Activated CD4-positive, alpha-beta T cell treated with anti-CD3 and anti-CD28 coated beads, Interleukin-2, amount 50 U/mL, for 4 hours (primary cell): ENCODE measurements around the gene TBC1D22A.

Experiments used
- DNase-seq, 2 experiments: peaks; one replicate each; pipeline ENCODE4 v3.0.0-alpha.2; 2020

Gene TBC1D22A

GRCh38 chr22:47091921-47092700, 329.7 kb downstream of the TBC1D22A start:
- DNase-seq = no peak

- DNase-seq = no peak
Observed at GRCh38 chr22:47092896-47093311, 330.5 kb downstream of the TBC1D22A start.

GRCh38 chr22:47093720-47094119, 331.3 kb downstream of the TBC1D22A start:
- no peak for DNase-seq

GRCh38 chr22:47094861-47095330, 332.4 kb downstream of the TBC1D22A start:
- no peak for DNase-seq

- DNase-seq = no peak
Observed at GRCh38 chr22:47095395-47096122, 333.1 kb downstream of the TBC1D22A start.

- DNase-seq = no peak
Observed at GRCh38 chr22:47098121-47098520, 335.7 kb downstream of the TBC1D22A start.

- no peak for DNase-seq
Observed at GRCh38 chr22:47098554-47098953, 336.1 kb downstream of the TBC1D22A start.

GRCh38 chr22:47100019-47100418, 337.6 kb downstream of the TBC1D22A start:
- no peak for DNase-seq

- no peak for DNase-seq
Observed at GRCh38 chr22:47100646-47101200, 338.3 kb downstream of the TBC1D22A start.

GRCh38 chr22:47101321-47101885, 339.0 kb downstream of the TBC1D22A start:
- DNase-seq = no peak

GRCh38 chr22:47102081-47102480, 339.6 kb downstream of the TBC1D22A start:
- no peak for DNase-seq

GRCh38 chr22:47102648-47103047, 340.2 kb downstream of the TBC1D22A start:
- DNase-seq = no peak

- no peak for DNase-seq
Observed at GRCh38 chr22:47105085-47105484, 342.6 kb downstream of the TBC1D22A start.

- DNase-seq = no peak
Observed at GRCh38 chr22:47106806-47107205, 344.4 kb downstream of the TBC1D22A start.

- no peak for DNase-seq
Observed at GRCh38 chr22:47107431-47107830, 345.0 kb downstream of the TBC1D22A start.

GRCh38 chr22:47110817-47111443, 348.5 kb downstream of the TBC1D22A start:
- DNase-seq = no peak

GRCh38 chr22:47111626-47112581, 349.5 kb downstream of the TBC1D22A start:
- no peak for DNase-seq

- no peak for DNase-seq
Observed at GRCh38 chr22:47112582-47112965, 350.1 kb downstream of the TBC1D22A start.

GRCh38 chr22:47112994-47113852, 350.8 kb downstream of the TBC1D22A start:
- no peak for DNase-seq

- no peak for DNase-seq
Observed at GRCh38 chr22:47113853-47114415, 351.5 kb downstream of the TBC1D22A start.
